RWPE2 (cell line): ENCODE measurements around the gene TMEM135.

ENCODE experiments used
- ATAC-seq: fragments of 200-7000 bp; cut with Tn5 transposase; 3 replicates; pipeline ENCODE4 v1.9.1; 2021; ENCODE audit warnings: low read depth
- DNase-seq: peaks from one replicate; pipeline ENCODE4 v3.0.0-alpha.2; 2020; ENCODE audit warnings: low spot score
- H3K27ac ChIP-seq: fragments of 450-650 bp; 2 replicates; pipeline ENCODE4 v1.5.1; 2017; ENCODE audit warnings: mild to moderate bottlenecking; ENCODE audit not compliant: poor library complexity, severe bottlenecking
- H3K27me3 ChIP-seq: fragments of 250-450 bp; sonication (Bioruptor Pico); 2 replicates; pipeline ENCODE4 v1.5.1; 2021; ENCODE audit warnings: mild to moderate bottlenecking, moderate library complexity; ENCODE audit not compliant: insufficient read depth, poor library complexity, severe bottlenecking
- H3K36me3 ChIP-seq: fragments of 250-450 bp; sonication (Bioruptor Pico); 2 replicates; pipeline ENCODE4 v1.5.1; 2020; ENCODE audit warnings: low read depth, mild to moderate bottlenecking, moderate library complexity
- H3K4me1 ChIP-seq: fragments of 250-450 bp; sonication (Bioruptor Pico); 2 replicates; pipeline ENCODE4 v1.5.1; 2021; ENCODE audit warnings: mild to moderate bottlenecking, moderate library complexity; ENCODE audit not compliant: insufficient read depth, poor library complexity, severe bottlenecking
- H3K4me3 ChIP-seq: fragments of 250-450 bp; sonication (Bioruptor Pico); 2 replicates; pipeline ENCODE4 v1.5.1; 2021; ENCODE audit warnings: mild to moderate bottlenecking, moderate library complexity; ENCODE audit not compliant: severe bottlenecking
- H3K9me3 ChIP-seq: fragments of 250-450 bp; sonication (Bioruptor Pico); 2 replicates; pipeline ENCODE4 v1.5.1; 2021; ENCODE audit warnings: mild to moderate bottlenecking, moderate library complexity; ENCODE audit not compliant: severe bottlenecking
- CTCF ChIP-seq: fragments of 450-650 bp; IDR thresholded peaks from one replicate; pipeline ENCODE4 v1.5.1; 2017; ENCODE audit warnings: mild to moderate bottlenecking, moderate library complexity; ENCODE audit not compliant: poor library complexity, severe bottlenecking

TMEM135 gene

GRCh38 chr11:87137711-87138110, 100.0 kb downstream of the TMEM135 start:
- no peak for TF ChIP-seq CTCF

GRCh38 chr11:87139475-87139874, 101.7 kb downstream of the TMEM135 start:
- H3K36me3 ChIP-seq, result no peaks in the 10 kb centered on the region
- H3K27me3 ChIP-seq, result no peaks in the 10 kb centered on the region
- H3K4me1 ChIP-seq, result no peaks in the 10 kb centered on the region
- no peak for TF ChIP-seq CTCF
- no peak for DNase-seq
- ATAC-seq, result no peak
- no peak overlapping the region for H3K27ac ChIP-seq
- no peaks in the 10 kb centered on the region for H3K9me3 ChIP-seq
- H3K4me3 ChIP-seq, result no peak overlapping the region

More at GRCh38 chr11:87137711-87138110, 100.0 kb downstream of the TMEM135 start:
- H3K27me3 ChIP-seq, result no peaks in the 10 kb centered on the region
- H3K9me3 ChIP-seq, result no peaks in the 10 kb centered on the region
- no peak overlapping the region for H3K27ac ChIP-seq
- no peak for ATAC-seq
- H3K4me1 ChIP-seq, result no peaks in the 10 kb centered on the region
- no peaks in the 10 kb centered on the region for H3K36me3 ChIP-seq
- DNase-seq, result no peak
- no peak overlapping the region for H3K4me3 ChIP-seq

DNA sequence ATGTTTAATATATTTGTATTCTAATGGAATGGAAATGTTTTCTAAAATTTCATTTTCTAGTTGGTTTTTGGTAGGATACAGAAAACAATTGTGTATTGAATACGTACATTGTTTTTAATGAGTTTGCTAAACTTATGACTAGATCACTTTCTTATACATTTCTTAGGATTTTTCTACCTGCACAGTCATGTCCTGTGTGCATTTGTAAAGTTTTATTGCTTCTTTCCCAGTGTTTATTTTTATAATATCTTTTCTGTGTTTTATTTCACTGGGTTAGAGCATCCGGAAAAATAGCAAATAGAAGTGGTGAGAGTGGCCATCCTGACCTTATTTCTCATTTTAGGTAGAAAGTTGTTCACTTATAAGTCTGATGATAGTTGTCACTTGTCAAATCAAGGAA, 103.6 kb downstream of the TMEM135 start:
- no peaks in the 10 kb centered on the region for H3K36me3 ChIP-seq
- TF ChIP-seq CTCF, result no peak
- ATAC-seq, result no peak

DNA sequence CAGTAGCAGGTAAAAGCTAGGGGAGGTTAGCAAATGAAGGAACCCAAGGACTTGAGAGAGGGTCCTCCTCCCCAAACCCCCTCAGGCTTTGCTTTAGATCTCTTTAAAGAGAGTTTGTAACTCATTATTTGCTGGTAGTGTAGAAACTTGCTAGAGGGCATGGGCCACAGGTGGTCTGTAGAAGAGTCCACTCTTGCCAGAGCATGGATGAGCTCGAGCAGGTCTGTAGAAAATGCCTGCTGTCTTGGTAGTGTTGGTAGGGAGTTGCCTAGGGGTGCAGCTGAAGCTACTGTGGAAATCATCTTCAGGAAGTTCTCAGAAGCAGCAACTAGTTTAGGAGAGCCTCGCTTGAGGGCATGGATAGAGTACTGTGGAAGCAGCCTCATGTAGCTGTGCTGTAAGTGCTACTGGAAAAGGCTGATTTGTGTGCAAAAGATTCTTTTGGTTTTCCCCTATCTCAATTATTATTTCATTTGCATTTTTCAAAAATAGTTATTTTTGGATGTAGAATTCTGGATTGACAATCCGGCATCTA, 104.3 kb downstream of the TMEM135 start:
- Histone ChIP-seq H3K36me3 (no peaks in the 10 kb centered on the region), H3K4me1 (no peaks in the 10 kb centered on the region), H3K9me3 (no peaks in the 10 kb centered on the region), H3K4me3 (no peak overlapping the region), H3K27me3 (no peaks in the 10 kb centered on the region), H3K27ac (no peak overlapping the region)
- ATAC-seq (no peak), DNase-seq (no peak)
- no peak for TF ChIP-seq CTCF

More for the DNA sequence above, 103.6 kb downstream of the TMEM135 start:
- Histone ChIP-seq H3K27ac (no peak overlapping the region), H3K4me3 (no peak overlapping the region), H3K4me1 (no peaks in the 10 kb centered on the region), H3K9me3 (no peaks in the 10 kb centered on the region), H3K27me3 (no peaks in the 10 kb centered on the region)
- DNase-seq, result no peak

DNA sequence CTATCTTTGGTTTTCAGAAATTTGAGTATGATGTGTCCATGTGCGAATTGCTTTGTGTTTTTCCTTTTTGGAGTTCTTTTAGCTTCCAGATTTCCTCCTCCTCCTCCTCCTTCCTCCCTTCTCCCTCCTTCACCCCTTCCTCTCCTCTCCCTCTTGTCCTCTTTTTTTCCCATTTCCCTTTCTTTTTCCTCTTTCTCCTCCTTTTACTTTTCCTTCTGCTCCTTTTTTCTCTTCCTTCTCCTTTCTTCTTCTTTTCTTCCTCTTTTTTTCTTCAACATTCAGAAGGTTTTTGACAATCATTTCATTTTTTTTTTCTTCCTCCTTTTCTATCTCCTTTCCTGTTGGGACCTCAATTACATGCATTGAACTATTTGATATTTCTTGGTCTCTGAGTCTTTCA, 104.9 kb downstream of the TMEM135 start:
- ATAC-seq (no peak), DNase-seq (no peak)
- Histone ChIP-seq H3K27me3 (no peaks in the 10 kb centered on the region), H3K9me3 (no peaks in the 10 kb centered on the region), H3K4me1 (no peaks in the 10 kb centered on the region), H3K36me3 (no peaks in the 10 kb centered on the region), H3K4me3 (no peak overlapping the region), H3K27ac (no peak overlapping the region)
- TF ChIP-seq CTCF, result no peak
